CD14-positive monocyte (primary cell): Measurements from ENCODE around the gene FAM222B. TPM values are rescaled to one million over a fixed set of nuclear protein-coding genes. Genes with fewer than 3 reads are reported as not detected.
A peak's percentile ranks its signal among the peaks of the same experiment; 100 is the strongest.

ENCODE experiments used
- DNase-seq, 3 donors: peaks; one replicate each; pipeline ENCODE4 v3.0.0-alpha.2; 2011 to 2022
- H2AFZ ChIP-seq: 2 replicates; pipeline ENCODE4 v1.6.0; 2012; ENCODE audit warnings: mild to moderate bottlenecking, low read depth, low read length, inconsistent platforms; ENCODE audit not compliant: insufficient read depth, poor library complexity, severe bottlenecking
- H3K27ac ChIP-seq, 2 donors: 1 replicate in 1 of 2; 2 replicates in 1 of 2; pipeline ENCODE4 v1.5.1; 2012 to 2013; ENCODE audit warnings: low read length in 2 of 2, control low read depth in 1 of 2, inconsistent platforms in 1 of 2, low read depth in 1 of 2, mild to moderate bottlenecking in 1 of 2
- H3K27me3 ChIP-seq, 2 donors: one replicate each; pipeline versions ENCODE4 v1.6.0 to v1.6.1; 2011 to 2013; ENCODE audit warnings: low read length in 2 of 2; ENCODE audit not compliant: control insufficient read depth in 2 of 2, insufficient read depth in 2 of 2
- H3K36me3 ChIP-seq, 2 donors: replicated peaks in 1 of 2; 1 replicate in 1 of 2; 2 replicates in 1 of 2; pipeline versions ENCODE4 v1.5.1 to v1.6.1; 2012 to 2013; ENCODE audit warnings: low read length in 2 of 2, control low read depth in 1 of 2, inconsistent platforms in 1 of 2, mild to moderate bottlenecking in 1 of 2; ENCODE audit not compliant: insufficient read depth in 2 of 2, control insufficient read depth in 1 of 2
- H3K4me1 ChIP-seq, 2 donors: 1 replicate in 1 of 2; 2 replicates in 1 of 2; pipeline versions ENCODE4 v1.5.1 to v1.6.1; 2012 to 2013; ENCODE audit warnings: low read length in 2 of 2, control low read depth in 1 of 2, inconsistent platforms in 1 of 2, mild to moderate bottlenecking in 1 of 2, moderate library complexity in 1 of 2; ENCODE audit not compliant: insufficient read depth in 2 of 2, control insufficient read depth in 1 of 2
- H3K4me2 ChIP-seq: replicated peaks from 2 replicates; pipeline ENCODE3; 2012; ENCODE audit warnings: low read length, moderate library complexity, mild to moderate bottlenecking; ENCODE audit not compliant: poor library complexity, severe bottlenecking; ENCODE audit errors: extremely low read depth
- H3K4me3 ChIP-seq, 3 experiments: fragments of 200-600 bp in 1 of 3; sonication (generic) in 1 of 3; replicated peaks in 1 of 3; 1 replicate in 2 of 3; 2 replicates in 1 of 3; pipeline ENCODE4 v1.5.1; 2011 to 2013; ENCODE audit warnings: low read length in 3 of 3, mild to moderate bottlenecking in 3 of 3, control low read depth in 2 of 3, low read depth in 2 of 3, inconsistent platforms in 1 of 3, moderate library complexity in 1 of 3
- H3K79me2 ChIP-seq: 2 replicates; pipeline ENCODE4 v1.6.0; 2012; ENCODE audit warnings: mild to moderate bottlenecking, control low read depth, inconsistent platforms, low read length, moderate library complexity; ENCODE audit not compliant: insufficient read depth
- H3K9ac ChIP-seq: 2 replicates; pipeline ENCODE4 v1.6.0; 2017; ENCODE audit warnings: low read length, mild to moderate bottlenecking; ENCODE audit not compliant: insufficient read depth, poor library complexity, severe bottlenecking
- H3K9me3 ChIP-seq, 2 donors: replicated peaks in 1 of 2; 1 replicate in 1 of 2; 2 replicates in 1 of 2; pipeline versions ENCODE4 v1.5.1 to v1.6.1; 2012 to 2013; ENCODE audit warnings: low read length in 2 of 2, control low read depth in 1 of 2; ENCODE audit not compliant: control insufficient read depth in 1 of 2, insufficient read depth in 1 of 2
- H4K20me1 ChIP-seq: 2 replicates; pipeline ENCODE4 v1.6.0; 2012; ENCODE audit warnings: mild to moderate bottlenecking, low read length, control low read depth, moderate library complexity; ENCODE audit not compliant: insufficient read depth
- H3K27ac Mint-ChIP-seq, 7 donors: one replicate each; pipeline ENCODE4 v1.8.0; 2020; ENCODE audit warnings: mild to moderate bottlenecking in 7 of 7, mixed read lengths in 7 of 7, moderate library complexity in 6 of 7, inconsistent platforms in 2 of 7
- H3K27me3 Mint-ChIP-seq, 3 donors: one replicate each; pipeline ENCODE4 v1.8.0; 2021 to 2022; ENCODE audit warnings: low read depth in 3 of 3, mild to moderate bottlenecking in 3 of 3, mixed read lengths in 3 of 3, moderate library complexity in 3 of 3, inconsistent platforms in 1 of 3
- H3K36me3 Mint-ChIP-seq, 2 donors: one replicate each; pipeline ENCODE4 v1.8.0; 2020; ENCODE audit warnings: mixed read lengths in 2 of 2, inconsistent platforms in 1 of 2, mild to moderate bottlenecking in 1 of 2
- H3K4me1 Mint-ChIP-seq: one replicate; pipeline ENCODE4 v1.8.0; 2020; ENCODE audit warnings: mild to moderate bottlenecking, mixed read lengths
- H3K4me3 Mint-ChIP-seq, 2 donors: one replicate each; pipeline ENCODE4 v1.8.0; 2020; ENCODE audit warnings: mild to moderate bottlenecking in 2 of 2, mixed read lengths in 2 of 2, moderate library complexity in 1 of 2
- H3K9me3 Mint-ChIP-seq, 7 donors: one replicate each; pipeline ENCODE4 v1.8.0; 2020 to 2022; ENCODE audit warnings: mixed read lengths in 7 of 7, mild to moderate bottlenecking in 6 of 7, moderate library complexity in 6 of 7, inconsistent platforms in 2 of 7
- WGBS: methylation state at CpG from one replicate; pipeline ENCODE4 v1.1.5; 2013; ENCODE audit warnings: missing lambda C conversion rate; ENCODE audit not compliant: insufficient coverage; 5-methylcytosine and 5-hydroxymethylcytosine counted together
- intact Hi-C, 2 donors: fragments of 100-400 bp; cut with micrococcal nuclease; formaldehyde crosslinking; loops; one replicate each; pipeline versions ENCODE4 v1.15.0 to v1.15.1; 2023
- polyA plus RNA-seq, 3 donors: library from polyadenylated mRNA; depleted of rRNA in 1 of 3; unstranded in 2 of 3; stranded (reverse) in 1 of 3; fragments of 300-500 nt in 2 of 3; fragments of >200 nt in 1 of 3; fragmentation: Illumina TruSeq in 2 of 3; gene quantifications; 1 replicate in 2 of 3; 2 replicates in 1 of 3; pipeline ENCODE4 v1.2.3, GENCODE V29; 2012 to 2021
- TF ChIP-seq, protein P1 (sequence below): fragments of 200-600 bp; IDR thresholded peaks from one replicate; pipeline ENCODE4 v1.8.0; 2022; ENCODE audit warnings: antibody characterized with exemption, mild to moderate bottlenecking

FAM222B gene
- polyA plus RNA-seq, 3 donors, result 1.5 to 8.6 (median 1.9) TPM

DNA sequence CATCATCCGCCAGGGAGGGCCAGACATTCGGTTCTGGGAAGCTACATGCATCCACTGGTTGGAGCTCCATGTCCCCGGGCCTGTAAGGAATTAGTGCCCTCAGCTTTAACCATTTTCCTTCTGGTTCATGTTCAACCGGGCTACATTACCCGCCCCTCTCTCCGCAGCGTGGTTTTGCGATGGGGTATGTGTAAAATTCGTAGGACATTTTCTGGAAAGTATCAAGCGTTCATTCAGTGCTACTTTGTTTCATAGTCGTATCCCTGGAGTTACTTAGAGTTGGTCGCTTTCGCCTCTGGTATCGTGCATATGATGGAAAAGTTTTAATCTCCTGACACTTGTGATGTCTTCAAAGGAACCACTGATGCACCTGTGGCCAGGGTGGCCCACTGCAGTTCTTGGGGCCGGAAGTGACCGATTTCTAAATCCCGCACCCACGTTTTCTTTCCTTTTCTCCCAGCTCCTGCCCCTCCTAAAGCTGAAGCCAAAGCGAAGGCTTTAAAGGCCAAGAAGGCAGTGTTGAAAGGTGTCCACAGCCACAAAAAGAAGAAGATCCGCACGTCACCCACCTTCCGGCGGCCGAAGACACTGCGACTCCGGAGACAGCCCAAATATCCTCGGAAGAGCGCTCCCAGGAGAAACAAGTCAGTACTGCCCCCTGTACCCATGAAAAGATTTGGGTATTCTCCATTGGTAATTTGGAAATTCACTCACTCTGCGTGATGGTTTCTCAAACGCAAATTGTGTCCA is 122.2 kb downstream of the FAM222B start:
- peaks cover 2 to 8% (median 8%) of the 10 kb centered on the region in 3 donors for H3K27me3 Mint-ChIP-seq
- Histone ChIP-seq H3K4me1 (peaks cover 53 to 67% of the 10 kb centered on the region in 2 donors), H3K9me3 (no peaks in the 10 kb centered on the region), H3K4me3 (peak overlapping the region; percentile 69 to 95 (median 88)), H3K79me2 (peaks cover 35% of the 10 kb centered on the region), H3K4me2 (peak overlapping the region; percentile 91), H3K36me3 (peaks cover 35 to 45% of the 10 kb centered on the region in 2 donors), H2AFZ (peak overlapping the region; percentile 77), H3K27ac (peak overlapping the region; percentile 83 to 88), H3K9ac (peak overlapping the region; percentile 88), H3K27me3 (no peaks in the 10 kb centered on the region), H4K20me1 (peaks cover 55% of the 10 kb centered on the region)
- peaks cover 37 to 50% of the 10 kb centered on the region in 2 donors for H3K36me3 Mint-ChIP-seq
- H3K27ac Mint-ChIP-seq, result peak overlapping the region; percentile 91 to 98 (median 94)
- peaks cover 0 to 2% (median 0%) of the 10 kb centered on the region in 7 donors for H3K9me3 Mint-ChIP-seq
- intact Hi-C loops, result no loop called here
- H3K4me3 Mint-ChIP-seq, result peak overlapping the region; percentile 92 to 95
- under 1% methylated on average over 11 of the region's 30 CpGs for WGBS
- DNase-seq, result no peak
- TF ChIP-seq, protein P1, sequence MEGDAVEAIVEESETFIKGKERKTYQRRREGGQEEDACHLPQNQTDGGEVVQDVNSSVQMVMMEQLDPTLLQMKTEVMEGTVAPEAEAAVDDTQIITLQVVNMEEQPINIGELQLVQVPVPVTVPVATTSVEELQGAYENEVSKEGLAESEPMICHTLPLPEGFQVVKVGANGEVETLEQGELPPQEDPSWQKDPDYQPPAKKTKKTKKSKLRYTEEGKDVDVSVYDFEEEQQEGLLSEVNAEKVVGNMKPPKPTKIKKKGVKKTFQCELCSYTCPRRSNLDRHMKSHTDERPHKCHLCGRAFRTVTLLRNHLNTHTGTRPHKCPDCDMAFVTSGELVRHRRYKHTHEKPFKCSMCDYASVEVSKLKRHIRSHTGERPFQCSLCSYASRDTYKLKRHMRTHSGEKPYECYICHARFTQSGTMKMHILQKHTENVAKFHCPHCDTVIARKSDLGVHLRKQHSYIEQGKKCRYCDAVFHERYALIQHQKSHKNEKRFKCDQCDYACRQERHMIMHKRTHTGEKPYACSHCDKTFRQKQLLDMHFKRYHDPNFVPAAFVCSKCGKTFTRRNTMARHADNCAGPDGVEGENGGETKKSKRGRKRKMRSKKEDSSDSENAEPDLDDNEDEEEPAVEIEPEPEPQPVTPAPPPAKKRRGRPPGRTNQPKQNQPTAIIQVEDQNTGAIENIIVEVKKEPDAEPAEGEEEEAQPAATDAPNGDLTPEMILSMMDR, result peak; percentile 12
- H3K4me1 Mint-ChIP-seq, result peaks cover 49% of the 10 kb centered on the region

GRCh38 chr17:28719021-28719433 is 123.6 kb downstream of the FAM222B start:
- Histone ChIP-seq H3K27ac (peak overlapping the region; percentile 83 to 88), H3K9ac (peak overlapping the region; percentile 88), H3K4me2 (peak overlapping the region; percentile 91), H3K9me3 (no peaks in the 10 kb centered on the region), H2AFZ (peak overlapping the region; percentile 77), H3K27me3 (no peaks in the 10 kb centered on the region), H4K20me1 (peaks cover 41% of the 10 kb centered on the region), H3K4me1 (peaks cover 45 to 56% of the 10 kb centered on the region in 2 donors), H3K79me2 (peaks cover 35% of the 10 kb centered on the region), H3K4me3 (peak overlapping the region; percentile 69 to 95 (median 88)), H3K36me3 (peaks cover 31 to 50% of the 10 kb centered on the region in 2 donors)
- peaks cover 0 to 5% (median 2%) of the 10 kb centered on the region in 3 donors for H3K27me3 Mint-ChIP-seq
- H3K36me3 Mint-ChIP-seq, result peaks cover 36 to 55% of the 10 kb centered on the region in 2 donors
- TF ChIP-seq, protein P1, result no peak
- peak overlapping the region; percentile 92 to 95 for H3K4me3 Mint-ChIP-seq
- no peak for DNase-seq
- peak overlapping the region; percentile 91 to 98 (median 94) for H3K27ac Mint-ChIP-seq
- WGBS, result 28% methylated on average over 10 of the region's 18 CpGs
- no peaks in the 10 kb centered on the region for H3K9me3 Mint-ChIP-seq
- intact Hi-C loops, result loop anchor here (2.0 to 10.0 kb wide), 5 partner anchors 57 to 234 kb away; partner anchors contain the start of genes BLTP2 (in 2 of the 2), FLOT2 (in 1 of the 2), SDF2 (in 1 of the 2) and SUPT6H (in 1 of the 2)
- H3K4me1 Mint-ChIP-seq, result peaks cover 36% of the 10 kb centered on the region
